ENCODE data around the gene NPPA. TPM values are rescaled to one million over a fixed set of nuclear protein-coding genes. Genes with fewer than 3 reads are reported as not detected.

NPPA gene
- total RNA-seq, 1 experiment from 2014 or later, result not detected

- no peak for TF ChIP-seq CTCF (IDR thresholded peaks at IDR 0.05 in 2 of 3, conservative IDR thresholded peaks at IDR 0.05 in 1 of 3; ENCODE audit: borderline replicate concordance in 1 of 3, insufficient read depth in 1 of 3, low read depth in 2 of 3, low read length in 2 of 3)
- no peak for TF ChIP-seq POLR2AphosphoS5 (IDR thresholded peaks at IDR 0.05; ENCODE audit: low read depth, low read length)
- TF ChIP-seq POLR2A (IDR thresholded peaks at IDR 0.05; ENCODE audit: borderline replicate concordance, extremely low read depth, insufficient read depth, insufficient read length), result no peak
Measured at GRCh38 chr1:11856698-11857097, 9.1 kb upstream of the NPPA start (continued).

GRCh38 chr1:11855430-11855829, 7.8 kb upstream of the NPPA start:
- H3K27me3 ChIP-seq (ENCODE audit: insufficient read depth, low read length), result peaks cover 44% of the 10 kb centered on the region
- CTCF ChIA-PET, result no interaction called here

More at GRCh38 chr1:11855430-11855829, 7.8 kb upstream of the NPPA start:
- Histone ChIP-seq H3K79me2 (ENCODE audit: insufficient read depth, low read length) (no peaks in the 10 kb centered on the region), H3K36me3 (ENCODE audit: control insufficient read depth in 1 of 2, insufficient read depth in 2 of 2, low read length in 2 of 2) (no peaks in the 10 kb centered on the region), H4K20me1 (ENCODE audit: insufficient read depth) (no peaks in the 10 kb centered on the region), H3K4me3 (replicated peaks in 1 of 2; ENCODE audit: low read depth in 1 of 2, low read length in 2 of 2) (no peak overlapping the region), H2AFZ (ENCODE audit: low read depth, low read length, poor library complexity, severe bottlenecking) (no peak overlapping the region), H3K27ac (ENCODE audit: low read depth, low read length) (no peak overlapping the region), H3K9me2 (ENCODE audit: insufficient read depth) (no peaks in the 10 kb centered on the region), H3K4me2 (ENCODE audit: low read length) (no peak overlapping the region), H3K9me3 (ENCODE audit: control insufficient read depth in 1 of 2, insufficient read depth in 1 of 2, low read depth in 1 of 2, low read length in 2 of 2) (no peaks in the 10 kb centered on the region), H3K9ac (ENCODE audit: low read length) (no peak overlapping the region), H3K4me1 (ENCODE audit: control insufficient read depth in 1 of 2, insufficient read depth in 2 of 2, low read length in 2 of 2) (no peaks in the 10 kb centered on the region)
- no peak for TF ChIP-seq POLR2AphosphoS5 (IDR thresholded peaks at IDR 0.05; ENCODE audit: low read depth, low read length)
- TF ChIP-seq MAX (IDR thresholded peaks at IDR 0.05), result no peak
- no peak for TF ChIP-seq ZNF274 (IDR thresholded peaks at IDR 0.05; ENCODE audit: low read depth, low read length)
- no peak for TF ChIP-seq ZFX (IDR thresholded peaks at IDR 0.05)
- TF ChIP-seq JUND (IDR thresholded peaks at IDR 0.05), result no peak
- no peak for TF ChIP-seq CBX3 (IDR thresholded peaks at IDR 0.05; ENCODE audit: low read depth)
- TF ChIP-seq SP1 (IDR thresholded peaks at IDR 0.05; ENCODE audit: low read depth), result no peak
- TF ChIP-seq POLR2A (IDR thresholded peaks at IDR 0.05; ENCODE audit: borderline replicate concordance, extremely low read depth, insufficient read depth, insufficient read length), result no peak
- TF ChIP-seq RAD21 (IDR thresholded peaks at IDR 0.05; ENCODE audit: low read depth), result no peak
- TF ChIP-seq EZH2 (IDR thresholded peaks at IDR 0.05), result no peak
- no peak for TF ChIP-seq YY1 (IDR thresholded peaks at IDR 0.05; ENCODE audit: extremely low read depth, insufficient replicate concordance, low read depth, low read length)
- no peak for TF ChIP-seq ZBTB33 (IDR thresholded peaks at IDR 0.05; ENCODE audit: extremely low read depth, insufficient replicate concordance, low read length)
- TF ChIP-seq EZH2phosphoT487 (IDR thresholded peaks at IDR 0.05; ENCODE audit: borderline replicate concordance), result no peak
- no peak for TF ChIP-seq REST (IDR thresholded peaks at IDR 0.05; ENCODE audit: low read depth)
- no TSS peak for BruUV-seq (replicated peaks)
- POLR2A ChIA-PET, result interaction anchor here (2.0 kb wide), 1 partner anchor 53 kb away, joined by 7 read pairs; no protein-coding TSS in a partner anchor
- RAD21 ChIA-PET (ENCODE audit: low non-redundant PET in 1 of 2, low total read pairs in 2 of 2, uncharacterized antibody in 2 of 2, unreplicated experiment in 2 of 2), result no interaction called here
- intact Hi-C loops (cut with micrococcal nuclease), result no loop called here
- ATAC-seq (no peak), DNase-seq (ENCODE audit: low read depth, low spot score) (no peak)
